Liver (tissue), 9 donors: ENCODE results near the gene COMMD1. TPM values are rescaled to one million over a fixed set of nuclear protein-coding genes. Genes with fewer than 3 reads are reported as not detected.

ENCODE experiments used
- DNase-seq: peaks from one replicate; pipeline ENCODE4 v3.0.0-alpha.2; 2017; ENCODE audit warnings: low spot score
- H3K27ac ChIP-seq, 2 donors: one replicate each; pipeline ENCODE4 v1.7.0; 2013; ENCODE audit warnings: inconsistent platforms in 2 of 2, low read length in 2 of 2, control low read depth in 1 of 2, low read depth in 1 of 2, mild to moderate bottlenecking in 1 of 2
- H3K27me3 ChIP-seq, 4 donors: one replicate each; pipeline versions ENCODE4 v1.6.1 to v1.7.0; 2013; ENCODE audit warnings: low read length in 3 of 4, inconsistent platforms in 1 of 4, mild to moderate bottlenecking in 1 of 4, moderate library complexity in 1 of 4; ENCODE audit not compliant: control insufficient read depth in 4 of 4, insufficient read depth in 4 of 4
- H3K36me3 ChIP-seq, 4 donors: one replicate each; pipeline versions ENCODE4 v1.6.1 to v1.7.0; 2013; ENCODE audit warnings: low read length in 3 of 4, mild to moderate bottlenecking in 3 of 4, low read depth in 1 of 4, moderate library complexity in 1 of 4; ENCODE audit not compliant: control insufficient read depth in 4 of 4, insufficient read depth in 3 of 4
- H3K4me1 ChIP-seq, 4 donors: one replicate each; pipeline versions ENCODE4 v1.6.1 to v1.7.0; 2013; ENCODE audit warnings: low read length in 3 of 4, mild to moderate bottlenecking in 3 of 4, moderate library complexity in 1 of 4; ENCODE audit not compliant: control insufficient read depth in 4 of 4, insufficient read depth in 4 of 4
- H3K4me3 ChIP-seq, 3 donors: one replicate each; pipeline versions ENCODE4 v1.6.1 to v1.7.0; 2013; ENCODE audit warnings: low read length in 3 of 3, control low read depth in 1 of 3, low read depth in 1 of 3, mild to moderate bottlenecking in 1 of 3
- H3K9ac ChIP-seq, 2 donors: one replicate each; pipeline ENCODE4 v1.7.0; 2013; ENCODE audit warnings: low read length in 2 of 2, mild to moderate bottlenecking in 2 of 2, moderate library complexity in 2 of 2, control low read depth in 1 of 2, low read depth in 1 of 2
- H3K9me3 ChIP-seq, 4 donors: one replicate each; pipeline versions ENCODE4 v1.6.1 to v1.7.0; 2013; ENCODE audit warnings: low read length in 3 of 4; ENCODE audit not compliant: control insufficient read depth in 4 of 4
- EGR1 ChIP-seq, 2 donors: IDR thresholded peaks; 2 replicates each; pipeline ENCODE4 v1.6.1; 2016 to 2018; ENCODE audit warnings: antibody characterized with exemption in 2 of 2, low read depth in 2 of 2
- FOXA1 ChIP-seq: IDR thresholded peaks from 2 replicates; pipeline ENCODE4 v1.6.1; 2016; ENCODE audit warnings: antibody characterized with exemption
- FOXA2 ChIP-seq: IDR thresholded peaks from 2 replicates; pipeline ENCODE4 v1.6.1; 2016; ENCODE audit warnings: antibody characterized with exemption
- GABPA ChIP-seq, 2 donors: IDR thresholded peaks in 1 of 2; conservative IDR thresholded peaks in 1 of 2; 2 replicates each; pipeline ENCODE4 v1.6.1; 2016; ENCODE audit warnings: antibody characterized with exemption in 2 of 2, mild to moderate bottlenecking in 1 of 2, moderate library complexity in 1 of 2
- HNF4A ChIP-seq, 2 donors: conservative IDR thresholded peaks; 2 replicates each; pipeline ENCODE4 v1.6.1; 2016; ENCODE audit warnings: antibody characterized with exemption in 2 of 2, mild to moderate bottlenecking in 2 of 2
- HNF4G ChIP-seq: IDR thresholded peaks from 2 replicates; pipeline ENCODE4 v1.6.1; 2016; ENCODE audit warnings: antibody characterized with exemption
- JUND ChIP-seq, 2 donors: IDR thresholded peaks; 2 replicates each; pipeline ENCODE4 v1.6.1; 2016; ENCODE audit warnings: antibody characterized with exemption in 2 of 2
- RAD21 ChIP-seq, 2 donors: IDR thresholded peaks; 2 replicates each; pipeline ENCODE4 v1.6.1; 2016; ENCODE audit warnings: antibody characterized with exemption in 2 of 2, mild to moderate bottlenecking in 2 of 2
- RXRA ChIP-seq, 2 donors: IDR thresholded peaks; 2 replicates each; pipeline ENCODE4 v1.6.1; 2017 to 2018; ENCODE audit warnings: antibody characterized with exemption in 2 of 2, mild to moderate bottlenecking in 1 of 2
- SP1 ChIP-seq: IDR thresholded peaks from 2 replicates; pipeline ENCODE4 v1.6.1; 2018; ENCODE audit warnings: antibody characterized with exemption, mild to moderate bottlenecking
- TAF1 ChIP-seq: conservative IDR thresholded peaks from 2 replicates; pipeline ENCODE4 v1.6.1; 2016; ENCODE audit warnings: antibody characterized with exemption, mild to moderate bottlenecking
- YY1 ChIP-seq: IDR thresholded peaks from 2 replicates; pipeline ENCODE4 v1.6.1; 2016; ENCODE audit warnings: antibody characterized with exemption, mild to moderate bottlenecking
- whole genome bisulfite sequencing: extraction: QIAGEN DNeasy Blood & Tissue Kit; methylation state at CpG from one replicate; pipeline ENCODE4 v1.1.7; 2013; 5-methylcytosine and 5-hydroxymethylcytosine counted together
- polyA plus RNA-seq, 2 donors: library from polyadenylated mRNA; stranded (reverse) in 1 of 2; unstranded in 1 of 2; fragments of 200-250 nt in 1 of 2; fragments of >200 nt in 1 of 2; fragmentation: Nextera tagmentation in 1 of 2; extraction: Ambion mirVana in 1 of 2; gene quantifications; one replicate each; pipeline versions ENCODE4 v1.2.1 to v1.2.3, GENCODE V29; 2013 to 2015
- total RNA-seq, 2 donors: library from RNA; depleted of rRNA; stranded (reverse); fragments of >200 nt; gene quantifications; one replicate each; pipeline ENCODE4 v1.2.3, GENCODE V29; 2014
- TF ChIP-seq, protein P1 (sequence below): fragments of 150-350 bp; IDR thresholded peaks from 2 replicates; pipeline ENCODE4 v1.5.1; 2017; ENCODE audit warnings: improper control_type of control experiment, low read depth, low read length; ENCODE audit not compliant: missing input control
- TF ChIP-seq, protein P2 (sequence below): IDR thresholded peaks from 2 replicates; pipeline ENCODE4 v1.6.1; 2016; ENCODE audit warnings: antibody characterized with exemption
- TF ChIP-seq, protein P3 (sequence below): IDR thresholded peaks from 2 replicates; pipeline ENCODE4 v1.6.1; 2016; ENCODE audit warnings: antibody characterized with exemption
- TF ChIP-seq, protein P4 (sequence below): IDR thresholded peaks from 2 replicates; pipeline ENCODE4 v1.6.1; 2016; ENCODE audit warnings: antibody characterized with exemption
- TF ChIP-seq, protein P5 (sequence below): IDR thresholded peaks from 2 replicates; pipeline ENCODE4 v1.6.1; 2016; ENCODE audit warnings: antibody characterized with exemption, mild to moderate bottlenecking
- donor health status: healthy.
- donor health status: healthy.
- donor health status: healthy.
- donor health status: healthy.
- donor health status: healthy.

Gene COMMD1
- total and polyA plus RNA-seq, 4 donors, result 17.4 to 47.9 (median 20.7) TPM

DNA sequence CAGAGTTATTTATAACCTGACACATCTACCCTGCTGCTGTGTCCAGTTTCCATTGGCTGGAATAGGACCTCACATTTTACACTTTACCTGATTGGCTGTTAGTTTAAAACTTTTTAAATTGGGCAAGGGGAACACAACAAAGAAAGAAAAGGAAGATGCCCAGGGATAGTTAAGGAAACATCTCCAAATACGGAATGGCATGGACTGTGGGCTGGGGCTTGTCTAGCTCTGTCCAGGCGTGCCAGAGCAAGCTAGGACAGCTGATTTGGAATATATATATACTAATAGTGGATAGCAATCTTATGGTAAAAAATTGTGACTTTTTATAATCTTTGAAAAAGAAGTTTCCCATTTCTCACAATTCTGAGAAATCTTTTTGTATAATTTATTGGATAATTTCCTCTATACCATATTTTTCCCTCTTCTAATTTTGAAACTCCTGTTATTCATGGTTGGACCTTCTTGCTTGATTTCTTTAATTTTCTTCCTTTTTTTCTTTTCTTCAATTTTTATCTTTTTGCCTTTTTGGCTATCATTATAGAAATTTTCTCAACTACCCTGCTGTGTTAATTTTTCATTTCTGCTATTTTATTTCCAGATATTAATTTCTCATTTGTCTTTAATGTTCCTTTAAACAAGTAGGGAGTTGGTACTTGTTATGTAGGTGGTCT, 55.9 kb downstream of the COMMD1 start:
- H3K9ac ChIP-seq, result no peak overlapping the region
- H3K27me3 ChIP-seq, result no peaks in the 10 kb centered on the region
- no peak overlapping the region for H3K27ac ChIP-seq
- no peaks in the 10 kb centered on the region for H3K4me1 ChIP-seq
- over 99% methylated on average over 2 of the region's 2 CpGs for WGBS
- no peaks in the 10 kb centered on the region for H3K9me3 ChIP-seq
- no peaks in the 10 kb centered on the region for H3K36me3 ChIP-seq
- no peak for TF ChIP-seq JUND (IDR thresholded peaks at IDR 0.05)
- TF ChIP-seq FOXA2, result no peak
- TF ChIP-seq, protein P1, sequence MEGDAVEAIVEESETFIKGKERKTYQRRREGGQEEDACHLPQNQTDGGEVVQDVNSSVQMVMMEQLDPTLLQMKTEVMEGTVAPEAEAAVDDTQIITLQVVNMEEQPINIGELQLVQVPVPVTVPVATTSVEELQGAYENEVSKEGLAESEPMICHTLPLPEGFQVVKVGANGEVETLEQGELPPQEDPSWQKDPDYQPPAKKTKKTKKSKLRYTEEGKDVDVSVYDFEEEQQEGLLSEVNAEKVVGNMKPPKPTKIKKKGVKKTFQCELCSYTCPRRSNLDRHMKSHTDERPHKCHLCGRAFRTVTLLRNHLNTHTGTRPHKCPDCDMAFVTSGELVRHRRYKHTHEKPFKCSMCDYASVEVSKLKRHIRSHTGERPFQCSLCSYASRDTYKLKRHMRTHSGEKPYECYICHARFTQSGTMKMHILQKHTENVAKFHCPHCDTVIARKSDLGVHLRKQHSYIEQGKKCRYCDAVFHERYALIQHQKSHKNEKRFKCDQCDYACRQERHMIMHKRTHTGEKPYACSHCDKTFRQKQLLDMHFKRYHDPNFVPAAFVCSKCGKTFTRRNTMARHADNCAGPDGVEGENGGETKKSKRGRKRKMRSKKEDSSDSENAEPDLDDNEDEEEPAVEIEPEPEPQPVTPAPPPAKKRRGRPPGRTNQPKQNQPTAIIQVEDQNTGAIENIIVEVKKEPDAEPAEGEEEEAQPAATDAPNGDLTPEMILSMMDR, result no peak
- no peak for TF ChIP-seq GABPA (IDR thresholded peaks at IDR 0.05 in 1 of 2, conservative IDR thresholded peaks at IDR 0.05 in 1 of 2)
- TF ChIP-seq, protein P2, sequence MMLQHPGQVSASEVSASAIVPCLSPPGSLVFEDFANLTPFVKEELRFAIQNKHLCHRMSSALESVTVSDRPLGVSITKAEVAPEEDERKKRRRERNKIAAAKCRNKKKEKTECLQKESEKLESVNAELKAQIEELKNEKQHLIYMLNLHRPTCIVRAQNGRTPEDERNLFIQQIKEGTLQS, result no peak
- no peak for TF ChIP-seq YY1
- no peak for TF ChIP-seq RXRA (IDR thresholded peaks at IDR 0.05)
- TF ChIP-seq, protein P3, sequence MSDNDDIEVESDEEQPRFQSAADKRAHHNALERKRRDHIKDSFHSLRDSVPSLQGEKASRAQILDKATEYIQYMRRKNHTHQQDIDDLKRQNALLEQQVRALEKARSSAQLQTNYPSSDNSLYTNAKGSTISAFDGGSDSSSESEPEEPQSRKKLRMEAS, result no peak
- no peak for TF ChIP-seq HNF4A (conservative IDR thresholded peaks at IDR 0.05)
- TF ChIP-seq, protein P4, sequence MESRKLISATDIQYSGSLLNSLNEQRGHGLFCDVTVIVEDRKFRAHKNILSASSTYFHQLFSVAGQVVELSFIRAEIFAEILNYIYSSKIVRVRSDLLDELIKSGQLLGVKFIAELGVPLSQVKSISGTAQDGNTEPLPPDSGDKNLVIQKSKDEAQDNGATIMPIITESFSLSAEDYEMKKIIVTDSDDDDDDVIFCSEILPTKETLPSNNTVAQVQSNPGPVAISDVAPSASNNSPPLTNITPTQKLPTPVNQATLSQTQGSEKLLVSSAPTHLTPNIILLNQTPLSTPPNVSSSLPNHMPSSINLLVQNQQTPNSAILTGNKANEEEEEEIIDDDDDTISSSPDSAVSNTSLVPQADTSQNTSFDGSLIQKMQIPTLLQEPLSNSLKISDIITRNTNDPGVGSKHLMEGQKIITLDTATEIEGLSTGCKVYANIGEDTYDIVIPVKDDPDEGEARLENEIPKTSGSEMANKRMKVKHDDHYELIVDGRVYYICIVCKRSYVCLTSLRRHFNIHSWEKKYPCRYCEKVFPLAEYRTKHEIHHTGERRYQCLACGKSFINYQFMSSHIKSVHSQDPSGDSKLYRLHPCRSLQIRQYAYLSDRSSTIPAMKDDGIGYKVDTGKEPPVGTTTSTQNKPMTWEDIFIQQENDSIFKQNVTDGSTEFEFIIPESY, result no peak
- TF ChIP-seq EGR1 (IDR thresholded peaks at IDR 0.05; ENCODE audit: low read depth in 2 of 2), result no peak
- TF ChIP-seq HNF4G, result no peak
- no peak for TF ChIP-seq RAD21 (IDR thresholded peaks at IDR 0.05)
- TF ChIP-seq SP1, result no peak
- H3K4me3 ChIP-seq, result no peak overlapping the region
- no peak for DNase-seq

DNA sequence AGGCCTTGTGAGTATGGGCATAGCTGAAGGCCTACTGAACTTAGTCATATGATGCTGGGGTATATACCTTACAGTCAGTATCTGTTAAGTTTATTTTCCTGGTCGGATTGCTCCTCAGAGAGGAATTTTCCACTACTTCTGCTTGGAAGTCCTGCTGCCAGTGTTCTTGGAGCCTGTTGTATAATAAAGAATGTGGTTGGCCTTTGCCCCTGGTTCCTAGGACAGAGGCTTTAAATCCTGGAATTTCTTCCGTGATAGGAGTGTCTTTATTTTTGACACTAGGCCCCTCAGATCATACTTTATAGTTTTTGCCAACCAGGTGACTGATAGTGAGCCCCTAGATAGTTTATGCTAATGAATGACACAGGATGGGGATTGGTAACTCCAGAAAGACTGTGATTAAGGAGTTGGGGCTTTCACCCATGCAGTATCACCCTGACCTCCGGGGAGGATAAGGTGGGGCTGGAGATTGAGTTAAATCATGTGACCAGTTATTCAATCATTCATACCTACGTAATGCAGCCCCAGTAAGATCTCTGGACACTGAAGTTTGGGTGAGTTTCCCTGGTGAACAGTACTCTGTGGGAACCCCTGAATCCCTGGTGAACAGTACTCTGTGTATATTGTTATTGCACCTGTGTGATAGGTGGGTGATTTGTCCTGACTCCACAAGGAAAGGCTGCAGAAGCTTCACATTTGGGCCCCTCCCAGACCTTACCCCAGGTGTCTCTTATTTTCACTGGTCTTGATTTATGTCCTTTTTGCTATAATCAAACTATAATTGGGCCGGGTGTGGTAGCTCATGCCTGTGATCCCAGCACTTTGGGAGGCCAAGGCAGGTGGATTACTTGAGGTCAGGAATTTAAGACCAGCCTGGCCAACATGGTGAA, 56.9 kb downstream of the COMMD1 start:
- WGBS, result 78% methylated on average over 5 of the region's 5 CpGs
- Histone ChIP-seq H3K36me3 (no peaks in the 10 kb centered on the region), H3K9ac (no peak overlapping the region), H3K27ac (no peak overlapping the region), H3K9me3 (no peaks in the 10 kb centered on the region), H3K27me3 (no peaks in the 10 kb centered on the region), H3K4me1 (peaks cover 0 to 1% (median 0%) of the 10 kb centered on the region in 4 donors), H3K4me3 (no peak overlapping the region)
- TF ChIP-seq, protein P3, result no peak
- TF ChIP-seq, protein P1, result no peak
- TF ChIP-seq EGR1 (IDR thresholded peaks at IDR 0.05; ENCODE audit: low read depth in 2 of 2) (no peak), SP1 (no peak), RAD21 (IDR thresholded peaks at IDR 0.05) (no peak), TAF1 (no peak), HNF4A (conservative IDR thresholded peaks at IDR 0.05) (no peak), FOXA1 (no peak)
- TF ChIP-seq, protein P5, sequence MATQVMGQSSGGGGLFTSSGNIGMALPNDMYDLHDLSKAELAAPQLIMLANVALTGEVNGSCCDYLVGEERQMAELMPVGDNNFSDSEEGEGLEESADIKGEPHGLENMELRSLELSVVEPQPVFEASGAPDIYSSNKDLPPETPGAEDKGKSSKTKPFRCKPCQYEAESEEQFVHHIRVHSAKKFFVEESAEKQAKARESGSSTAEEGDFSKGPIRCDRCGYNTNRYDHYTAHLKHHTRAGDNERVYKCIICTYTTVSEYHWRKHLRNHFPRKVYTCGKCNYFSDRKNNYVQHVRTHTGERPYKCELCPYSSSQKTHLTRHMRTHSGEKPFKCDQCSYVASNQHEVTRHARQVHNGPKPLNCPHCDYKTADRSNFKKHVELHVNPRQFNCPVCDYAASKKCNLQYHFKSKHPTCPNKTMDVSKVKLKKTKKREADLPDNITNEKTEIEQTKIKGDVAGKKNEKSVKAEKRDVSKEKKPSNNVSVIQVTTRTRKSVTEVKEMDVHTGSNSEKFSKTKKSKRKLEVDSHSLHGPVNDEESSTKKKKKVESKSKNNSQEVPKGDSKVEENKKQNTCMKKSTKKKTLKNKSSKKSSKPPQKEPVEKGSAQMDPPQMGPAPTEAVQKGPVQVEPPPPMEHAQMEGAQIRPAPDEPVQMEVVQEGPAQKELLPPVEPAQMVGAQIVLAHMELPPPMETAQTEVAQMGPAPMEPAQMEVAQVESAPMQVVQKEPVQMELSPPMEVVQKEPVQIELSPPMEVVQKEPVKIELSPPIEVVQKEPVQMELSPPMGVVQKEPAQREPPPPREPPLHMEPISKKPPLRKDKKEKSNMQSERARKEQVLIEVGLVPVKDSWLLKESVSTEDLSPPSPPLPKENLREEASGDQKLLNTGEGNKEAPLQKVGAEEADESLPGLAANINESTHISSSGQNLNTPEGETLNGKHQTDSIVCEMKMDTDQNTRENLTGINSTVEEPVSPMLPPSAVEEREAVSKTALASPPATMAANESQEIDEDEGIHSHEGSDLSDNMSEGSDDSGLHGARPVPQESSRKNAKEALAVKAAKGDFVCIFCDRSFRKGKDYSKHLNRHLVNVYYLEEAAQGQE, result no peak
- TF ChIP-seq, protein P2, result no peak
- no peak for DNase-seq
